GM21360 (cell line): ENCODE measurements around the gene ACSS1.
A peak's percentile ranks its signal among the peaks of the same experiment; 100 is the strongest.

Experiments used
- ATAC-seq: cut with Tn5 transposase; IDR thresholded peaks from one replicate; pipeline ENCODE4 v1.9.1; 2021; ENCODE audit warnings: mild to moderate bottlenecking, moderate library complexity; ENCODE audit not compliant: unreplicated experiment

Gene ACSS1

DNA sequence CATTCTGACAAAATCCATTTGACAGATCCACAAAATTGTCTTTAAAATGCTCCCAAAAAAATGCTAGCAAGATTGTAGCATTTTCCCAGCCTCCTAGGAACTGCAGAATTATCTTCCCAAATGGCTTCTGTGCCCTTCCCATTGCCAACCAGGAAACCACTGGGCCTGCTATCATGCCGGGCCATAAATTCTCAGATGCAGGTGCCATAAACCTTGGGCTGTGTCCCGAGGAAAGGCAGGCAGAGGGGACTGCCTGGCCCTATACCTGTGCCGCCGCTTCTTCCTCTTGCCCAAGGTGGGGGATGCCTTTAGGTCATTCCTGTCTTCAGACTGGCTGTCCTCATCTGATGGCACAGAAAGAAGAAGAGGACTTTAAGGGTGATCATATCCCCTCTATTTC lies 21.2 kb upstream of the ACSS1 start:
- ATAC-seq = no peak

GRCh38 chr20:25078662-25079061 lies 20.7 kb upstream of the ACSS1 start:
- ATAC-seq = no peak

DNA sequence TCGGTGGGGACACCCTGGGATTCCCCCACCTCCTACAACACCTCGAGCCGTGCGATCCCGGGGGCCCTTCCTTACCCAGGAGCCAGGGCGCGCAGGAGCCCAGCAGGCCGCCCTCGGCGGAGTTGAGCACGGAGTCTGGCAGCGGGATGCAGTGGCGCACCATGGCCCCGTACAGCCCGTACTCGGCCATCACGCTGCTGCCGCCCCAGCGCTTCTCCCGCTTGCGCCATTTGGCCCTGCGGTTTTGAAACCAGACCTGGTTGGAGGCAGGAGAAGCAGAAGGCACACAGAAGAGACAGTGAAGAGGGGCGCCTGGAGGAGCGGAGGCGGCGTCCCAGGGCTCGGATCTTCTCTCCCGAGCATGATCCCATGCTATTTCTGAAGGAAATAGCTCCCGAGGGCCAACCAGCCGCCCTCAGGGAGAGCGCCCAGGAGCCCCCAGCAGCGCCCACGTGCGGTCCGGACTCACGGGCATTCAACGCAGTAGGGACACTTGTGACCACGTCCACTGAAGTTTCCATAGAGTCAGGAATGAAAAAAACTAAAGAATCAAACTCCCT lies 19.8 kb upstream of the ACSS1 start:
- ATAC-seq = no peak

DNA sequence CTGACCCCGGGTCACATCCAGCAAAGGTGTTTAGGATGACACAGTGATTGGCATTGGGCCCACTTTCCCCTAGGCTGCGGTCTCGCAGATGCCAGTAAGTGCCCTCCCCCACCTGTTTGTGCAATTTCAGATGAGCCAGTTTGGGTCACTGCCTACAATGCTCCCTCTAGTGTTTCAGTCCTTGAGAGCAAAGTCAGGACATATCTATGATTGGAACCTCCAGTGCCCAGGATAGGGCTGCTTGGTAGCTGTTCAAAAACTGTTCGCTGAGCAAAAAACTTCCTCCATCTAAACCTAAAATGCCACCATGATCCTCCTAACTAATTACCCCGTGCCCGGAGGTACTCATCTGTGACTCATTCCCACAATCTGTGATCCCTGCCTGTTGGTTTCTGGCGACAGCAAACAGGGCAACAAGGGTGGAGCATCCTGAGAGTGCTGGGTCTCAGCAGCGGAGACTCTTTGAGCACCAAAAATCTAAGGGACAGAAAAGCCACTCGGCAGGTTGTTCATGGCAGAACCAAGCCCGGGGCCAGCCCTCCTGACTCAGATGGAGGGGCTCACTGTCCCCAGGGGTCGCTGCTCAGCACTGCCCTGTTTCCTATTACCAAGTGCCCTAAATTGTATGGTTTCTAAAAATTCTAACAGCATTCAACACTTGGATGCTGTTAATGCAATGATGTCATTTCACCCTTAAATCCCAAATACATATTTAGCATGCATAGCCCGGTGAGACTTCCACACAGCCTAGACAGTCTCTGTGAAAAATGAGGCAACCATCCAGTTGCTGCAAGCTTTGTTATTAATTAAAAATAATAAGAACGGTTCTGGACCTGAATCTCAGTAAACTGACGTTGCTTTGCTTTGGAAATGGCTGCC lies 19.0 kb upstream of the ACSS1 start:
- ATAC-seq = no peak

GRCh38 chr20:25076201-25076600 lies 18.3 kb upstream of the ACSS1 start:
- no peak for ATAC-seq

- ATAC-seq = no peak
Measured at GRCh38 chr20:25073544-25073943, 15.6 kb upstream of the ACSS1 start.

DNA sequence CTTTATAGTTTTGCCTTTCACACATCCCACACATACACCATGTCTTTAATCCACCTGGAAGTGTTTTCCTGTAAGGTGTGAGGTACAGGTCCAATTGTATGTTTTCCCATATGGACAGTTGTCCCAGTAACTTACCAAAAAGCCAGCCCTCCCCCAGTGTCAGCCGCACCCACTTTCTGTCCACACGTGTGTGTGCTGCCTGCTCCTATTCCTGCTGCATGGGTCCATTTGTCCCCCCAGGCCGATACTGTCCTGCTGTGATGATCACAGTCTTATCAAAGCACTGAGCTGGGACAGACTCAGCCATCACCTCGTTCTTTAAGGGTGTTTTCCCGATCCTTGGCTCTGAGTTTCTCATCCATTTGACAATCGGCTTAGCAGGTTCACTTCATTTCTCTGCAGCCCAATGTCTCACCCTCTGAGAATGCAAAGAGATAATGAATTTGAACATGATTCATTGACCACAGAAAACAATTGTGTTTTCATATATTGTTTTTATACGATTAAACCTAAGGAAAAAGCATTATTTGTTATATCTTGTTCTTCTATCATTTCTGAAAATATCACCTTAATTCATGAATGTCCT lies 14.4 kb upstream of the ACSS1 start:
- ATAC-seq = no peak

GRCh38 chr20:25071734-25072133 lies 13.8 kb upstream of the ACSS1 start:
- no peak for ATAC-seq

DNA sequence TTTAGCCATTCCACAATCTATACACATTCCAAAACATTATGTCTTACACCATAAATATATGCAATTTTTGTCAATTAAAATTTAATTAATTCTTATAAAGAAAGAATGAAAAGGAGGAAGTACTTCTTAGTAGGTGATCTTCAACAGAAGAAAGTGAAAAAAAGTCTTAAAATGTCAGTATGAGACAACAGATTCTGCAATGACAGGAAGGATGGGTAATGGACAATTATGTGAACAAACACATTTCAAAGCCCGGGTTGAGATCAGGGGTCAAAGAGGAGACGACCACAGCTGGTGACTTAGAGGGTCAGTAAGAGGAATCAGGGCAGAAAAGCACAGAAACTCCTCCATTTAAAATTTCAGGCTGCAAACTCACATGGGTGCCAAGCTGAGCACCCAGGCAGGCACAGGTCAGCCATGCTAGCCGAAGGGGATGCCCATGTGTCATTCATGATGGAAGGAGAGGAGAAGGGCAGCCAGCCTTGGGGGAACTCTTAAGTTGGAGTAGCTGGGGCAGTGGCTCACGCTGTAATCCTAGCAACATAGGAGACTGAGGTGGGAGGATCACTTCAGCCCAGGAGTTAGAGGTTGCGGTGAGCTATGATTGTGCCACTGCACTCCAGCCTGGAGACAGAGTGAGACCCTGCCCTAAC lies 13.0 kb upstream of the ACSS1 start:
- ATAC-seq = no peak

- no peak for ATAC-seq
Measured at GRCh38 chr20:25067102-25067987, 9.4 kb upstream of the ACSS1 start.

DNA sequence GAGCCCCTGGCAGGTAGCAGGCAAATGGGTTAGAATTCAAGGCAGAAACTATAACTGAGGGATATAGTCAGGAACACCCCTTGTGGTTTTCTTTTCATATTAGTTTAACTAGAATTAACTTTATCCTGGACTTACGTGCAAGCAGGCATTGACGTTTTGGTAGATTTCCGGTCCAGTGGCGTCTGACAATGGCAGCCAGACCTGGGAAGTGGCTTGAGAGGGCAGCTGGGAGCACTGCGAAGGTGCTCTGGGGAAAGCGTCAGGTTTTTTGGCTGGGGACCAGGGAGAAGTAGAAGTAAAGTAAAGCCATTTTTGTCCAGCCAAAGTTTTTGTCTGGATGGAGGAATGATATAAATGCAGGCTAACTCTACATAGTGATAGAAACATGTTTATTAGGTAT lies 8.4 kb upstream of the ACSS1 start:
- no peak for ATAC-seq

- ATAC-seq = peak; percentile 54
Measured at GRCh38 chr20:25065625-25066338, 7.8 kb upstream of the ACSS1 start.

DNA sequence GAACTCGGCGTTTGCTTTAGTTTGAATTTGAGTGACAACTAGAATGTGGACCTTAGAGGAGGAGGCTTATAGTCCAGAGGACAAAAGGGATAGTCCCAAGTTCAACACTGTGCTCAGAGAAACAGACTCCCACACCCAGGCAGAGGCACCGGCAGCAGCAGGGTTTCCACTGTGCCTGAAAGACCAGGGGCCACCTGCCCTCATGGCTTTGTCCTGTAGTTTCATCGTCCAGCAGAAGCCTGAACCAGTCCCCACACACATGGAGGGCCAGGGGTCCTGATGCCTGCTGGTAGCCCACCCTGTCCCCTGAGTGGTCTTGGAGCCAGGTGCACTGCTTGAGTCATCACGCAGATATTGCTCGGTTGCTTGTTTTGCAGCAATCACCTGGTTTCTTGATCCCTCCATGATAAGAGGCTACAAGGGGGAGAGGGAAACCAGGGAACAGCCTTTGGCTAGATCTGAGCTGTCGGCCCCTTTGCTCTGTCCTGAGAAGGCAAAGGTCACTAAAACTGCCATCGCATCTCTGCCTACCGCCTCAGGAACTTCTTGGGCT lies 7.2 kb upstream of the ACSS1 start:
- no peak for ATAC-seq

DNA sequence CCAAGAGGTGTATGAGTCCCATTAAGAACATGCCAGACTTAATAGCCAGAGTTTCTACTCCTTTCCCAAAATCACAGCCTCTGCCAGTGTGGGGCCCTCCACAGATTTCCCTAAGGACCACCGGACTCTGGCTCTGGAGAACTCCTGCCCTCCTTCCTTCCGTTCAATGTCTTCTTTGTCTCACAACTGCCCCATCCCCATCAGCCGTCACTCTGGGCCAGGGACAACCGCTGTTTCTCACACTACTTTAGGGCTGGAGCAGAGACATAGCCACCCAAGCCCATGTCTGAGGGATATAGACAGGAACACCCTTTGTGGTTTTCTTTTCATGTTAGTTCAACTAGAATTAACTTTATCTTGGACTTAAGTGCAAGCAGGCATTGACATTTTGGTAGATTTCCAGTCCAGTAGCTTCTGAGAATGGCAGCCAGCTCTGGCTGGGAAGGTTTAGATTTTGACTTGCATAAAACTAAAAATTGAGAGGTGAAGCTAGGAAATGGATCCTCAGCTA lies 6.7 kb upstream of the ACSS1 start:
- no peak for ATAC-seq

DNA sequence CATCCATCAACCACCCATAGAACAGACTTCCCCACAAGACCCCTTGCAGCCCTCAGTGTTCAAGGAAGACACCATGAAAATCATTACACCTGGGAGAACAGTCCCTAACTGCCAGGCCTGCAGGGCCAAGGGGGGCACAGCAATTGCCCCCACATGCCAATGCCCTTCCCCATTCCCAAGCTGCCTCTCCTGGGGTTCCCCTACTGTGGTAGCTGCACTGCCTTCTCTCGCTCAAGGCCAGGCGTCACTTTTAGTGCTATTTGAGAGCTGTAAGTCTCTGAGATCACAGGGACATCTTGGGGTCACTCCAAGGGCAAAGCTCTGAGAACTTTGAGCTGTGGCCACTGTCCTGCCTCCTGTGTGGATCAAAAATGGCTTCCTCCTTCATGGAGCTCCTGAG lies 6.0 kb upstream of the ACSS1 start:
- ATAC-seq = no peak

- ATAC-seq = no peak
Measured at GRCh38 chr20:25063546-25063945, 5.6 kb upstream of the ACSS1 start.

- ATAC-seq = no peak
Measured at GRCh38 chr20:25062841-25063240, 4.9 kb upstream of the ACSS1 start.

DNA sequence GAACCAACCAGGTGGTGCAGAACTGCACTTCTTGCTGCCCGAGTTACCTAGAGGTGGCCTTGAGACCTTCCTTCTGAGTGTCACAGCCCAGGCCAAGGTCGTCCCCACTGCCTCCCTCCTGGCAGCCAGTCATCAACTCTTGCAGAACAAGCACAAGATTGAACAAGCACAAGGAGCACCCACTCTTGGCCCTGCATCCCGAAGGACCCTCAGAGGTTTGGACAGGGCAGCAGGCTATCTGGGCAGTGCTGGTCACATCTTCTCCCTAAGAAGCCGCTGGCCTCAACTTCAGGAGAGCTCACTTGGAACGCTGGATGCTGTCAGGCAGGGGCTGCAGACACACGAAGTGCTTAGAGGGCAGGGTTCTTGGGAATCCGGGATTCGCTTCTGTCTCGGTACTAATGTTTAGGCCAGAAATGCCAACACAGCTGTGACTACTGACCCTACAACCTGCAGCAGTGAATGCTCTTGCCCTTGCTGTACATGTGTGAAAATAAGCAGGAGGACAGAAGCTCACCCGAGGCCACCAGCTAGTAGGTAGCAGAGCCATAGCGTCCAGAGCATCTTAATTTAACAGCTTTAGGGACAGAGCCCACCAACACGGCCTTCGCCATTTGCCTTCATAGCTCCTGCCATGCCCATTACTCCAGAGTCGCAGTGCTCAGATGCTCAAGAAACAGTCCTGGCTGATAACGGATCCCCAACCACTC lies 4.0 kb upstream of the ACSS1 start:
- ATAC-seq = no peak
